Suprapubic skin (tissue), 3 donors: Measurements from ENCODE around the gene PRKN.

Experiments
- CTCF ChIP-seq, 2 donors: fragments of 200-600 bp in 1 of 2; fragments of 450-650 bp in 1 of 2; sonication (generic) in 1 of 2; IDR thresholded peaks; one replicate each; pipeline ENCODE4 v1.5.1; 2016 to 2019; ENCODE audit warnings: antibody characterized with exemption in 2 of 2, mild to moderate bottlenecking in 1 of 2, moderate library complexity in 1 of 2
- EP300 ChIP-seq: sonication (generic); formaldehyde crosslinking; IDR thresholded peaks from one replicate; pipeline ENCODE4 v1.6.1; 2017; ENCODE audit warnings: antibody characterized with exemption
- POLR2A ChIP-seq, 2 donors: fragments of 450-650 bp; IDR thresholded peaks; one replicate each; pipeline ENCODE4 v1.6.1; 2017; ENCODE audit warnings: antibody characterized with exemption in 2 of 2, mild to moderate bottlenecking in 2 of 2, moderate library complexity in 2 of 2

DNA sequence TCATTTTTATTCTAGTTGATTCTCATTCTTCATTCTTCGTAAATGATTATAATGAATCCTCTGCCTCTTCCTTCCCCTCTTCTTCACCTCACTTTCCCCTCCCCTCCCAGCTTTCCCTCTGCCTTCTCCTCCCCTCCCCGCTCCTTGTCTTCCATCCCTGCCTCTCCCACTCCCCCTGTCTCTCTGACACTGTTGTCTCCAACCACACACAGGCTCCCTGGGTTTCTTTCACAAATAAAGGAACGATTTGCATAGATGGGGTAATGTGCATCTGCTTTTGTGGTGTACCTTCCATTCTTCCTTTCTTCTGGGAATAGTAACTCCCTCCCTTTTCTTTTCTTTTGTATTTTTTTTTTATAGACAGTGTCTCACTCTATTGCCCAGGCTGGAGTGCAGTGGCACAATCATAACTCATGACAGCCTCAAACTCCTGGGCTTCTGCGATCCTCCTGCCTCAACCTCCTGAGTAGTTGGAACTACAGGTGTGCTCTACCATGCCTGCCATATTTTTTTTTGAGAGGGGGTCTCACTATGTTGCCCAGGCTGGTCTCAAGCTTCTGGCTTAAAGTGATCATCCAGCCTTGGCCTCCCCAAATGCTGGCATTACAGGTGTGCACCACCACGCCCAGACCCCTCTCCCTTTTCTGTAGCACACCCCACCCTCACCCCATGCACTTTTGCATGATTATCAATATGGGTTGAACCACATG lies 318.6 kb downstream of the PRKN start:
- TF ChIP-seq POLR2A (IDR thresholded peaks at IDR 0.05): no peak
- no peak for TF ChIP-seq CTCF (IDR thresholded peaks at IDR 0.05)
- TF ChIP-seq EP300: no peak
